D721Med (cell line): ENCODE data around the gene SLC2A10.

Experiments
- DNase-seq: peaks from one replicate; pipeline ENCODE4 v3.0.0; 2011; ENCODE audit warnings: low spot score; ENCODE audit not compliant: insufficient read length
- FAIRE-seq: peaks from 2 replicates; lab custom pipeline; 2011; peaks lifted over from hg19 to GRCh38; lab: Jason Lieb, UNC
- CTCF ChIP-seq: IDR thresholded peaks from 2 replicates; pipeline ENCODE4 v1.5.1; 2012; ENCODE audit warnings: mild to moderate bottlenecking, control low read depth; ENCODE audit not compliant: insufficient read depth; ENCODE audit errors: missing control alignments

Gene SLC2A10

GRCh38 chr20:46704714-46705377 is 4.6 kb upstream of the SLC2A10 start:
- DNase-seq (no peak), FAIRE-seq (no peak)
- no peak for TF ChIP-seq CTCF

- no peak for TF ChIP-seq CTCF
- no peak for FAIRE-seq
- DNase-seq = no peak
Measured at GRCh38 chr20:46705378-46705729, 4.1 kb upstream of the SLC2A10 start.

GRCh38 chr20:46706242-46706641 is 3.2 kb upstream of the SLC2A10 start:
- FAIRE-seq (no peak), DNase-seq (no peak)
- no peak for TF ChIP-seq CTCF

GRCh38 chr20:46708172-46708860 is 1.1 kb upstream of the SLC2A10 start:
- no peak for TF ChIP-seq CTCF

GRCh38 chr20:46709055-46709458 is 392 bp upstream of the SLC2A10 start:
- no peak for FAIRE-seq
- no peak for DNase-seq
- TF ChIP-seq CTCF = no peak

More at GRCh38 chr20:46708172-46708860, 1.1 kb upstream of the SLC2A10 start:
- FAIRE-seq = no peak
- no peak for DNase-seq

- DNase-seq (no peak), FAIRE-seq (no peak)
- TF ChIP-seq CTCF = no peak
Measured at GRCh38 chr20:46710153-46710913, 884 bp downstream of the SLC2A10 start.
